ENCODE data around the gene THUMPD1.

DNA sequence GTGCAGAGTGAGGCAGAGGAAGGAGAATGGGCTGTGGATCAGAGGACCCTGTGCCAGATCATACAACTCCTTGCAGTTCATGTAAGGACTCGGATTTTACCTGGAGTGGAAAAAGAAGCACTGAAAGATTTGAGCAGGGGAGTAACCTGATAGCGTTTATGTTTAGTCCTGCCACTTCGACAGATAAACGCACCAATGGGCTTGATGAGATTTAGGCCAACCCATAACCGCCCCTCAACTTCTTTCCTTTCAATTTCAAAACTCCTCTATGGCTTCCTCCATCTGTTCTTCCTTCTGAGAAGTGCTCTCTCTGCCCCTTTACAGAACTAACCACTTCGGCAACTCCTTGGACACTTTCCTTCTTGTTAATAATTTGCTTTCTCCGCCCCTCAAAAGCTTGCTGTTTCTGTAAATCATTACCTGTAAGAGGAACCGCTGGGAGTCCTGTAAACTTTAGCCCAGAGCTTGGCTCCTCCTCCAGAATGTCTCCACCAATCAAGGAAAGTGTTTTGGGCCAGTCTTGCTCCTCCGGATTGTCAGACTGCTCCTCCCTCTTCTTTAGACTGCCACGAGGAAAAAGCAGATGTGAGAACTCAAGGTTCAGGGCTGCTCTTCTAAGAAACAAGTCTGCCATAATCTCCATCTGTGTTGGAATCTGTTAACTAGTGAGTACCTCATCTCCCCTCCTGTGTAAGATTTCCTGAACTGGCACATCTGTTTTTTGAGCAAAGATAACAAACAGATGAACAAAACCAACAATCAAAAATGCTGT, 22.0 kb upstream of the THUMPD1 start, which contains the start of gene ACSM3:
- TF ChIP-seq GATA2 (IDR thresholded peaks at IDR 0.05; ENCODE audit: low read depth, low read length) (no peak), GATA3 (IDR thresholded peaks at IDR 0.05; ENCODE audit: low read depth, low read length) (no peak)

Measured in SH-SY5Y (cell line).